WTC11 (cell line): Measurements from ENCODE around the gene SHTN1.

Experiments
- CREB1 ChIP-seq: sonication (generic); formaldehyde crosslinking; IDR thresholded peaks from 2 replicates; pipeline ENCODE4 v1.8.0; 2023; ENCODE audit warnings: mild to moderate bottlenecking, missing genetic modification reagents
- CTCF ChIP-seq: fragments of 200-600 bp; IDR thresholded peaks from 2 replicates; pipeline ENCODE4 v1.8.0; 2022; ENCODE audit warnings: antibody characterized with exemption
- ESRRA ChIP-seq: sonication (generic); formaldehyde crosslinking; IDR thresholded peaks from 2 replicates; pipeline ENCODE4 v1.8.1; 2022; ENCODE audit warnings: mild to moderate bottlenecking, missing genetic modification reagents, borderline replicate concordance
- FOXK1 ChIP-seq: sonication (generic); formaldehyde crosslinking; IDR thresholded peaks from 2 replicates; pipeline ENCODE4 v1.8.0; 2022; ENCODE audit warnings: mild to moderate bottlenecking, moderate library complexity, missing genetic modification reagents
- GABPB1 ChIP-seq: sonication (generic); formaldehyde crosslinking; IDR thresholded peaks from 2 replicates; pipeline ENCODE4 v1.8.1; 2023; ENCODE audit warnings: mild to moderate bottlenecking, missing genetic modification reagents
- NR2C2 ChIP-seq: sonication (generic); formaldehyde crosslinking; IDR thresholded peaks from 2 replicates; pipeline ENCODE4 v1.8.0; 2022; ENCODE audit warnings: mild to moderate bottlenecking, missing genetic modification reagents
- SP1 ChIP-seq: sonication (generic); formaldehyde crosslinking; conservative IDR thresholded peaks from 2 replicates; pipeline ENCODE4 v1.8.1; 2022; ENCODE audit warnings: missing genetic modification reagents
- ZBTB43 ChIP-seq: sonication (generic); formaldehyde crosslinking; IDR thresholded peaks from 2 replicates; pipeline ENCODE4 v1.8.1; 2023; ENCODE audit warnings: mild to moderate bottlenecking, missing genetic modification reagents
- ZNF232 ChIP-seq: sonication (generic); formaldehyde crosslinking; IDR thresholded peaks from 2 replicates; pipeline ENCODE4 v1.8.0; 2022; ENCODE audit warnings: mild to moderate bottlenecking, missing genetic modification reagents
- TF ChIP-seq, protein P1 (sequence below): sonication (generic); formaldehyde crosslinking; IDR thresholded peaks from 2 replicates; pipeline ENCODE4 v1.8.1; 2022; ENCODE audit warnings: mild to moderate bottlenecking, moderate library complexity, missing genetic modification reagents
- TF ChIP-seq, protein P2 (sequence below): sonication (generic); formaldehyde crosslinking; IDR thresholded peaks from 2 replicates; pipeline ENCODE4 v1.8.0; 2023; ENCODE audit warnings: missing genetic modification reagents
- TF ChIP-seq, protein P3 (sequence below): sonication (generic); formaldehyde crosslinking; IDR thresholded peaks from 2 replicates; pipeline ENCODE4 v1.8.1; 2023; ENCODE audit warnings: mild to moderate bottlenecking, moderate library complexity, missing genetic modification reagents

DNA sequence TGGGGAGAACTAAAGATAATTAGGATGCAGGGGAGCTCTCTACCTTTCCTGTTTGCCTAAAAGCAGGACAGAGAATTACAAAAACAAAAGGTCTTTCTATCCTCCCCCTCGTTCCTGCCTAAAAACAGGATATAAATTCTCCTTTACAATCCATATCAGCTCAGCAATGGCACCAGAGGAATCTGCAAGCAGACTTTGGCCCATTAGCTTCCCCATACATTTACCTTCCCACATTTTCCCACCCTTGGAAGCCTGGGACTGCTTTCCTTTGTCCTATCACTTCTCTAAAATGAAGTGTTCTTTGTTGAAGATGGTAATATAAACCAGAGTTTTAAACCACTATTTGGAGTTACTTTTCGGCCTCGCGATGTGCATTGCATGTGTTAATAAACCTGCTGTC is 15.5 kb downstream of the SHTN1 start:
- no peak for TF ChIP-seq CTCF
- no peak for TF ChIP-seq ZNF232 (CRISPR knock-in tag)
- no peak for TF ChIP-seq CREB1 (CRISPR knock-in tag)
- TF ChIP-seq SP1 (CRISPR knock-in tag), result no peak
- no peak for TF ChIP-seq GABPB1 (CRISPR knock-in tag)
- TF ChIP-seq, protein P1, sequence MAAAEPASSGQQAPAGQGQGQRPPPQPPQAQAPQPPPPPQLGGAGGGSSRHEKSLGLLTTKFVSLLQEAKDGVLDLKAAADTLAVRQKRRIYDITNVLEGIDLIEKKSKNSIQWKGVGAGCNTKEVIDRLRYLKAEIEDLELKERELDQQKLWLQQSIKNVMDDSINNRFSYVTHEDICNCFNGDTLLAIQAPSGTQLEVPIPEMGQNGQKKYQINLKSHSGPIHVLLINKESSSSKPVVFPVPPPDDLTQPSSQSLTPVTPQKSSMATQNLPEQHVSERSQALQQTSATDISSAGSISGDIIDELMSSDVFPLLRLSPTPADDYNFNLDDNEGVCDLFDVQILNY (CRISPR knock-in tag), result no peak
- no peak for TF ChIP-seq NR2C2 (CRISPR knock-in tag)
- TF ChIP-seq FOXK1 (CRISPR knock-in tag), result no peak
- TF ChIP-seq, protein P2, sequence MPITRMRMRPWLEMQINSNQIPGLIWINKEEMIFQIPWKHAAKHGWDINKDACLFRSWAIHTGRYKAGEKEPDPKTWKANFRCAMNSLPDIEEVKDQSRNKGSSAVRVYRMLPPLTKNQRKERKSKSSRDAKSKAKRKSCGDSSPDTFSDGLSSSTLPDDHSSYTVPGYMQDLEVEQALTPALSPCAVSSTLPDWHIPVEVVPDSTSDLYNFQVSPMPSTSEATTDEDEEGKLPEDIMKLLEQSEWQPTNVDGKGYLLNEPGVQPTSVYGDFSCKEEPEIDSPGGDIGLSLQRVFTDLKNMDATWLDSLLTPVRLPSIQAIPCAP (CRISPR knock-in tag), result no peak
- TF ChIP-seq, protein P3, sequence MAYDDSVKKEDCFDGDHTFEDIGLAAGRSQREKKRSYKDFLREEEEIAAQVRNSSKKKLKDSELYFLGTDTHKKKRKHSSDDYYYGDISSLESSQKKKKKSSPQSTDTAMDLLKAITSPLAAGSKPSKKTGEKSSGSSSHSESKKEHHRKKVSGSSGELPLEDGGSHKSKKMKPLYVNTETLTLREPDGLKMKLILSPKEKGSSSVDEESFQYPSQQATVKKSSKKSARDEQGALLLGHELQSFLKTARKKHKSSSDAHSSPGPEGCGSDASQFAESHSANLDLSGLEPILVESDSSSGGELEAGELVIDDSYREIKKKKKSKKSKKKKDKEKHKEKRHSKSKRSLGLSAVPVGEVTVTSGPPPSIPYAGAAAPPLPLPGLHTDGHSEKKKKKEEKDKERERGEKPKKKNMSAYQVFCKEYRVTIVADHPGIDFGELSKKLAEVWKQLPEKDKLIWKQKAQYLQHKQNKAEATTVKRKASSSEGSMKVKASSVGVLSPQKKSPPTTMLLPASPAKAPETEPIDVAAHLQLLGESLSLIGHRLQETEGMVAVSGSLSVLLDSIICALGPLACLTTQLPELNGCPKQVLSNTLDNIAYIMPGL (CRISPR knock-in tag), result no peak
- TF ChIP-seq ZBTB43 (CRISPR knock-in tag), result no peak
- TF ChIP-seq ESRRA, result no peak
